ENCODE results near the gene IGF2R.

IGF2R gene

GRCh38 chr6:160050022-160050421, 81.1 kb downstream of the IGF2R start:
- no peak for DNase-seq

DNA sequence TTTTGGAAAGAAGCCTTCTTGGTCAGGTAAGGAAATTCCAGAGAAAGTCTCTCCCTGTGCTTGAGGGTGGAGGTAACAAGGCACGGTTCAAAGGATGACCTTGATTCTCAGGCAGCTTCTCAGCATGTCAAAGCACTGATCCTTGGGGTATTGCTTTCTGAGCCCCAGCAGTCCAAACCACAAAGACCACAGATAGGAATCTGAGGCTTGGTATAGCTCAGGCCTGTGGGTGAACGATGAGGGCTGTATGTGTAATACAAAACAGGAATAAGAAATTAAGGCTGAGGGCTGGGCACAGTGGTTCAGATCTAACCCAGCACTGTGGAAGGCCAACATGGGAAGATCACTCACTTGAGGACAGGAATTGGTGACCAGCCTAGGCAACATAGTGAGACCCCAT, 82.5 kb downstream of the IGF2R start:
- no peak for DNase-seq

DNA sequence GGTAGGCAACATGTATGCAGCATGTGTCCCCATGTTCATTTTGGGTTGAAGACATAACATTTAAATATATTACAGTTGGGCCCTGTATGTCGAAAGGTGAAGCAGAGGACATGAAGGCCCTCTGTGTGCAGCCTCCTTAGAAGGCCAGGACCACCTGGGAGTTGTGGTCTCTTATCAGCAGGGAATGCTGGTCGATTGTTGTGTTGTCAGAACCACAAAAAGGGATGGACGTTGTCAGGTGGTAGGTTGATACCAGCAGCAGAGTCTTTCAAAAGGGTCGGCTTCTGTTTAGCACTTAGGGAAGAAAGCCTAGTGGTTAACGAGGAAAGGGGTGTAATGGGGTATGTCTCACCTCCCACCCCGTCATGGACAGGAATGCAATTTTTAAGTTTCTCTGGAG, 85.4 kb downstream of the IGF2R start:
- no peak for DNase-seq

GRCh38 chr6:160054913-160055312, 86.0 kb downstream of the IGF2R start:
- no peak for DNase-seq

DNA sequence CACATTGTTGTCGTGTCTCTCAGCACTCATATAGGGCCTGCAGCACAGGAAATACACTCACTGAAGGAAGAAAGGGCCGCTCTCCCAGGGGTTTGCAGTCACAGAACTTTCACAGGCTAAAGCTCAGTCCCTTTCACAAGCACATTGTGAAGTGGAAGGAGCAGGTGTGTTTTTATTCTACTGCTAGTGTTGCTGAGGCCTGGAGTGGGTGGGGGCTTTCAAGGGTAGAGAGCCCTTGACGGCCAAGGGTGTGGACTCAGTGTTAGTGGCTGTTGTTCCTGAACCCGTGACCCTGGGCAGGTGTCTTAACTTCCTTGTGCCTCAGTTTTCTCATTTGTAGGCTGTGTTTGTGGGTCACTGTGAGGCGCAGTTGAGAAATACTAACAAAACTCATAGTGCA, 86.5 kb downstream of the IGF2R start:
- DNase-seq = no peak

- DNase-seq = no peak
These were observed 86.9 kb downstream of the IGF2R start for GRCh38 chr6:160055813-160056212.

GRCh38 chr6:160057080-160057479, 88.2 kb downstream of the IGF2R start:
- DNase-seq = no peak

- DNase-seq = no peak
These were observed 89.8 kb downstream of the IGF2R start for GRCh38 chr6:160058603-160059215.

- no peak for DNase-seq
These were observed 91.3 kb downstream of the IGF2R start for GRCh38 chr6:160060221-160060620.

DNA sequence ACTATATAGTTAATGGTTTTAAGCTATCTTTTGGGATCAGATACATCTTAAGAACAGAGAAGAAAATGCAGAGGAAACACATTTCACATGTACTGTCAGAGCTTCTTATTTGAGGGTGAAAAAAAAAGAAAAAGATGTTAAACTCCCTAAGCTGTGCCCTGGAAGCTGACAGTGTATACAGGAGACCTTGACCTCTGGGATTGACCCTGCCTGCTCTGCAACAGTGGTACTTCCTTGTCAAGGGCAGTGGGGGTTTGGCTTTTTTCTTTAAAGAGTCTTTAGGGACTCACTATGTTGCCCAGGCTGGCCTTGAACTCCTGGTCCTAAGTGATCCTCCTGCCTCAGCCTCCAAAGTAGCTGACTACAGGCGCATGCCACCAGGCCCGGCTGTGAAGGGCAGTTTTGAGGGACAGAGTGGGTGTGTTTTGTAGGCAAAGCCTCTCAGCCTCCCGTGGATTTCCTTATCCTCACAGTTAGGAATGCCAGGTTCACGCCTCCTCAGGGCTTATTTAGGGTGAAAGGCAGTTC, 92.1 kb downstream of the IGF2R start:
- DNase-seq = no peak

DNA sequence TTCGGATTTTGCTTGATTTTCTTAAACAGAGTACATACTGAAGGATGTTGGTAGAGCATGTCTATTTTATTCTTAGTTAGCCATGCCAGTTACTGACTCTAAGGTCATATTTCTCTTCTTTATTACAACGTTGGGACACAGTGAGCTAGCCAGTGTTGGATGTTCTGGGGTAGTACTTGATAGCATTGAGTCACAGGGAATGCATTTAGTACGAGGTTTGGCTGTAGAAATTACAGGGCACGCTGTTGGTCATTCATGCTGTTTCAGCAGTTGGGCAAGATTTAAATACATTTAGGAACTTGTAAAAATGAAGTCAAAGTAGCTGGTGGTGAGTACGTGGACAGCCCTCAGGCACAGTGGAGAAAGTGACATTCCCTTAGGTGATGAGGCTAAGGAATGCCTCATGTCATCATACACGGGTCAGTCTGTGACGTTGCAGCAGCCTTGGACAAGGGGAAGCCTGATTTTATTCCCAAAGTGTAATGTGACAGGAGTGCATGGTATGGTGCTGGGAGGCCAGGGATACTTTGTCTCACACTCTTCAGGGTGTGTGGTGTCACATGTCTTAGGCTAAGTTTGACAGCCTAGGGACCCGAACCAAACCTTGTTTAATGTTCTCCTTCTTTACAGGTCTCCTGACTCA, 95.0 kb downstream of the IGF2R start:
- no peak for DNase-seq

GRCh38 chr6:160065200-160065599, 96.3 kb downstream of the IGF2R start:
- DNase-seq = no peak

- DNase-seq = no peak
These were observed 98.7 kb downstream of the IGF2R start for GRCh38 chr6:160067564-160067963.

DNA sequence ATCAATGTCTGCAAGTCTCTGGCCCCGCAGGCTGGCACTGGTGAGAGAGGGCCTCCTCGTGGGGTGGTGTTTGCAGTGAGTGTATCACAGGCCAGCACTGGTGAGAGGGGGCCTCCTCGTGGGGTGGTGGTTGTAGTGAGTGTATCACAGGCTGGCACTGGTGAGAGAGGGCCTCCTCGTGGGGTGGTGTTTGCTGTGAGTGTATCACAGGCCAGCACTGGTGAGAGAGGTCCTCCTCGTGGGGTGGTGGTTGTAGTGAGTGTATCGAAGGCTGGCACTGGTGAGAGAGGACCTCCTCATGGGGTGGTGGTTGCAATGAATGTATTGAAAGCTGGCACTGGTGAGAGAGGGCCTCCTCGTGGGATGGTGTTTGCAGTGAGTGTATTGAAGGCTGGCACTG, 99.5 kb downstream of the IGF2R start:
- no peak for DNase-seq

DNA sequence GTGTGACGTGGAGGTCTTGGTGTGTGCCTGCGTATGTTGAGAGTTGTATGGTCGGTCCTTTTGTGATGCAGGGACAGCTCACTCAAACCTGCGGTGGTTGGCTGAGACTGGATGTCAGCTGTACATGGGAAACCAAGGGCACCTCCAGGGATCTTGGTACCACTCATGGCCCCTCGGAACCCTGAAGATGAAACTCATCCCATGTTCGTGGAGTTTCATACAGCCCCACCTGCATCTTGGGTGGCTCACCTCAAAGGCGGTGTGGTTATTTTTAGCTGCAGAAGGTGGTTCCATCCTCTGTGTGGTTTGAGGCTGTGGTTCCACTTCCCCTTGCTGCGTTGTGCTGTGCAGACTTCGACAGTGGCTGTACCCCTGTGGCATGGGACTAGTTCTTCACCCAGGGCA, 100.2 kb downstream of the IGF2R start:
- DNase-seq = no peak

- DNase-seq = no peak
These were observed 100.6 kb downstream of the IGF2R start for GRCh38 chr6:160069459-160069858.

GRCh38 chr6:160070427-160070826, 101.5 kb downstream of the IGF2R start:
- no peak for DNase-seq

GRCh38 chr6:160070831-160071230, 101.9 kb downstream of the IGF2R start:
- DNase-seq = no peak

- DNase-seq = no peak
These were observed 103.2 kb downstream of the IGF2R start for GRCh38 chr6:160071805-160072690.

- DNase-seq = no peak
These were observed 104.4 kb downstream of the IGF2R start for GRCh38 chr6:160073272-160073671.

DNA sequence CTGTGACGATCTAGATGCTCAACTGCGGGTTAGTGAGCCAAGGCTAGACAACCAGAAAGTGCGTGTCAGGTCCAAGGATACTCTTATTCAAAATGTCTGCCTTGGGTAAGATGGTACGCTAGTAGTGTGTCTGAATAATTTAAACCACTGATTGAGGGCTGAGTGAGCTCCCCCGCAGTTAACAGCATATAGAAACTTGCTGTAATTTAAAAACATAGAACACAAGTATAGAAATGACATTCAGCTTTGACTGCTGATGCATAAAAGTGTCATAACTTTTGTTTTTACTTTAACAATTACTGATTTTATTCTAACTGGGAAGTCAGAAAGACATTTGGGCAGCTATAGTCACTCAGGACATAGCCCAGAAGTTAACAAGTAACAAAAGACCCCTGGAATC, 107.1 kb downstream of the IGF2R start:
- no peak for DNase-seq

DNA sequence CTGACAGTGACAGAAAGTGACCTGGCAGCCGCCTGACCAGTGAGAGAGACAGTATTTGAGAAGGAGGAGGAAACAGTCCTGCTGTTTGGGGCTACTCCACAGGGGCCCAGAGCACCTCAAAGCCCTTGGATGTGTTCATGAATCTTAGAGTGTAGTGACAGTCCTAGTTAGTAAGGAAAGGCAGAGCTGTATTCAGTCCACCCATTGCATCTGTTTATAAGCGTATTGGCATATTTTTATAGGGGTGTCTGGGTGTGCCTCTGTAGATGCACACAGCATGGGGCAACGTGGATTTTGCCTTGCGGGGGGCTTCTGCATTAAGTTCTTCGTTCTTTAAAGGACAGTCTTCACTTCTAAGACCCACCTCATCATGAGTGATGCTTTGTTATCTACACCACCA, 108.1 kb downstream of the IGF2R start:
- no peak for DNase-seq

- peak; percentile 37 for DNase-seq
These were observed 108.6 kb downstream of the IGF2R start for GRCh38 chr6:160077526-160077925.
